Measurements from ENCODE around the gene CYP4F12. TPM values are rescaled to one million over a fixed set of nuclear protein-coding genes. Genes with fewer than 3 reads are reported as not detected.

The CYP4F12 gene
- total and polyA plus RNA-seq, 7 donors, result 0.36 to 2.4 (median 1.3) TPM; not detected in 2

GRCh38 chr19:15683411-15683810, 10.5 kb downstream of the CYP4F12 start:
- no peak for ATAC-seq
- no peaks in the 10 kb centered on the region for H3K36me3 ChIP-seq (ENCODE audit: insufficient read depth in 1 of 2, low read depth in 1 of 2)

GRCh38 chr19:15684828-15685227, 11.9 kb downstream of the CYP4F12 start:
- H3K36me3 ChIP-seq (ENCODE audit: insufficient read depth in 1 of 2, low read depth in 1 of 2), result no peaks in the 10 kb centered on the region
- H3K9me3 ChIP-seq, result peaks cover 5% of the 10 kb centered on the region
- H3K4me3 ChIP-seq, result no peak overlapping the region
- TF ChIP-seq CTCF (IDR thresholded peaks at IDR 0.05), result no peak
- DNase-seq, result no peak
- H3K27ac ChIP-seq, result no peak overlapping the region
- peaks cover 0 to 3% (median 3%) of the 10 kb centered on the region in 3 donors for H3K27me3 ChIP-seq (ENCODE audit: insufficient read depth in 3 of 3, low read length in 2 of 3)
- intact Hi-C loops (cut with DNase I), result no loop called here
- no peak for ATAC-seq
- no peaks in the 10 kb centered on the region for H3K4me1 ChIP-seq
- 32 to 35% (median 32%) methylated on average over 8 to 9 of the region's 9 CpGs for WGBS, 3 donors

More at GRCh38 chr19:15683411-15683810, 10.5 kb downstream of the CYP4F12 start:
- 74 to 78% (median 76%) methylated on average over 10 of the region's 10 CpGs for WGBS, 3 donors
- intact Hi-C loops (cut with DNase I), result no loop called here
- Histone ChIP-seq H3K4me3 (no peak overlapping the region), H3K9me3 (peaks cover 1% of the 10 kb centered on the region), H3K27me3 (ENCODE audit: insufficient read depth in 3 of 3, low read length in 2 of 3) (peaks cover 0 to 3% (median 3%) of the 10 kb centered on the region in 3 donors), H3K27ac (no peak overlapping the region), H3K4me1 (no peaks in the 10 kb centered on the region)
- no peak for DNase-seq
- no peak for TF ChIP-seq CTCF (IDR thresholded peaks at IDR 0.05)

- no peaks in the 10 kb centered on the region for H3K4me1 ChIP-seq
- peaks cover 8% of the 10 kb centered on the region for H3K9me3 ChIP-seq
- WGBS, 3 donors, result 60 to 61% (median 61%) methylated on average over 19 of the region's 19 CpGs
- H3K4me3 ChIP-seq, result no peak overlapping the region
- H3K27ac ChIP-seq, result no peak overlapping the region
- TF ChIP-seq CTCF (IDR thresholded peaks at IDR 0.05), result no peak
- no peaks in the 10 kb centered on the region for H3K27me3 ChIP-seq (ENCODE audit: insufficient read depth in 3 of 3, low read length in 2 of 3)
- ATAC-seq (no peak), DNase-seq (no peak)
- intact Hi-C loops (cut with DNase I), result no loop called here
- H3K36me3 ChIP-seq (ENCODE audit: insufficient read depth in 1 of 2, low read depth in 1 of 2), result no peaks in the 10 kb centered on the region
Observed at GRCh38 chr19:15696654-15697194, 23.8 kb downstream of the CYP4F12 start.

GRCh38 chr19:15701757-15702533, 29.1 kb downstream of the CYP4F12 start:
- peaks cover 8% of the 10 kb centered on the region for H3K9me3 ChIP-seq
- H3K27ac ChIP-seq, result no peak overlapping the region
- H3K4me1 ChIP-seq, result no peaks in the 10 kb centered on the region
- H3K27me3 ChIP-seq (ENCODE audit: insufficient read depth in 3 of 3, low read length in 2 of 3), result no peaks in the 10 kb centered on the region
- 26 to 45% (median 35%) methylated on average over 3 to 4 of the region's 4 CpGs for WGBS, 3 donors
- ATAC-seq, result no peak
- no peaks in the 10 kb centered on the region for H3K36me3 ChIP-seq (ENCODE audit: insufficient read depth in 1 of 2, low read depth in 1 of 2)
- no peak overlapping the region for H3K4me3 ChIP-seq
- TF ChIP-seq CTCF (IDR thresholded peaks at IDR 0.05), result no peak
- intact Hi-C loops (cut with DNase I), result no loop called here
- no peak for DNase-seq
